Heart right ventricle (tissue), 16 donors: ENCODE measurements around the gene NOTCH2. TPM values are rescaled to one million over a fixed set of nuclear protein-coding genes. Genes with fewer than 3 reads are reported as not detected.

Experiments
- ATAC-seq, 8 donors: fragments of 200-7000 bp; cut with Tn5 transposase; one replicate each; pipeline ENCODE4 v1.9.1; 2020; ENCODE audit warnings: mild to moderate bottlenecking in 8 of 8, moderate library complexity in 8 of 8, moderate number of reproducible peaks in 1 of 8
- DNase-seq, 2 donors: peaks; one replicate each; pipeline ENCODE4 v3.0.0-alpha.2; 2020
- H3K27ac ChIP-seq, 10 donors: fragments of 200-600 bp; sonication (generic) in 2 of 10; one replicate each; pipeline versions ENCODE4 v1.5.0 to v1.8.0; 2020 to 2022; ENCODE audit warnings: mild to moderate bottlenecking in 3 of 10
- H3K27me3 ChIP-seq, 7 donors: fragments of 200-600 bp; one replicate each; pipeline ENCODE4 v1.8.0; 2021 to 2022; ENCODE audit warnings: mild to moderate bottlenecking in 2 of 7
- H3K36me3 ChIP-seq, 9 donors: fragments of 200-600 bp; sonication (generic) in 1 of 9; one replicate each; pipeline versions ENCODE4 v1.5.0 to v1.8.0; 2020 to 2022; ENCODE audit warnings: mild to moderate bottlenecking in 2 of 9
- H3K4me1 ChIP-seq, 9 donors: fragments of 200-600 bp; sonication (generic) in 1 of 9; one replicate each; pipeline versions ENCODE4 v1.5.0 to v1.8.0; 2020 to 2022; ENCODE audit warnings: mild to moderate bottlenecking in 4 of 9
- H3K4me3 ChIP-seq, 10 donors: fragments of 200-600 bp; sonication (generic) in 2 of 10; one replicate each; pipeline versions ENCODE4 v1.5.0 to v1.8.0; 2020 to 2022; ENCODE audit warnings: mild to moderate bottlenecking in 7 of 10, moderate library complexity in 2 of 10
- H3K9me3 ChIP-seq, 11 donors: fragments of 200-600 bp in 10 of 11; sonication (generic) in 2 of 11; one replicate each; pipeline versions ENCODE4 v1.5.0 to v1.8.0; 2013 to 2022; ENCODE audit warnings: mild to moderate bottlenecking in 2 of 11, control low read depth in 1 of 11, moderate library complexity in 1 of 11
- whole genome bisulfite sequencing, 2 donors: extraction: QIAGEN DNeasy Blood & Tissue Kit; methylation state at CpG; one replicate each; pipeline ENCODE4 v1.1.7; 2013; ENCODE audit warnings: inconsistent platforms in 1 of 2; 5-methylcytosine and 5-hydroxymethylcytosine counted together
- intact Hi-C, 10 donors: fragments of 100-400 bp; cut with DNase I; formaldehyde crosslinking; loops; one replicate each; pipeline versions ENCODE4 v1.11.1 to v1.14.2; 2022
- polyA plus RNA-seq, 2 donors: library from polyadenylated mRNA; stranded (reverse); fragments of 200-250 nt; gene quantifications; one replicate each; pipeline ENCODE4 v1.2.3, GENCODE V29; 2013
- total RNA-seq, 10 donors: library from RNA; stranded (reverse); fragmentation: NEBNext Ultra II Directional in 3 of 10; extraction: Animal tissue kit (Norgen Biotek cat#: 25700) in 3 of 10; gene quantifications; one replicate each; pipeline versions ENCODE4 v1.2.1 to v1.2.4, GENCODE V29; 2021 to 2023
- TF ChIP-seq, protein P1 (sequence below), 9 donors: fragments of 200-600 bp; sonication (generic) in 2 of 9; IDR thresholded peaks; one replicate each; pipeline versions ENCODE4 v1.5.0 to v1.8.0; 2021 to 2022; ENCODE audit warnings: antibody characterized with exemption in 9 of 9, mild to moderate bottlenecking in 5 of 9, moderate library complexity in 1 of 9
- donor health status: Arrhythmogenic right ventricular cardiomyopathy.
- donor health status: ischemic (EF 13 %, LVEDD 7.1; RV severe dilation, severe dysfunction).
- donor health status: healthy with polysubstance abuse.
- donor health status: DM: no; HTN: yes; CAD: no.
- donor health status: DM: no; HTN: no; CAD: no.
- donor health status: ischemic (EF 25% LVEDD 6.9; RV normal size, moderate dysfunction).
- donor health status: ischemic (EF 25% LVEDD 5.7; RV mildly dilated, moderate dysfunction).
- donor health status: healthy.
- donor health status: DM: yes; HTN: yes; CAD: no.
- donor health status: Ischemic cardiomyopathy.
- donor health status: ischemic (EF 35%, LVEDD 5.7; RV mildly dilated, moderate dysfunction).
- donor health status: nonischemic (EF 11% LVEDD 7.7; RV severe dilation, severe dysfunction).
- donor health status: DM: yes; HTN: yes; CAD: no.
- donor health status: PGD.
- donor health status: ischemic (EF 29% LVEDD 5.4; RV normal size, mild dysfunction).
- donor health status: nonischemic (EF 23%, LVEDD 6.1; RV moderate dilation, normal function).

NOTCH2 gene
- total and polyA plus RNA-seq, 12 donors: 4.1 to 39.1 (median 23.8) TPM

DNA sequence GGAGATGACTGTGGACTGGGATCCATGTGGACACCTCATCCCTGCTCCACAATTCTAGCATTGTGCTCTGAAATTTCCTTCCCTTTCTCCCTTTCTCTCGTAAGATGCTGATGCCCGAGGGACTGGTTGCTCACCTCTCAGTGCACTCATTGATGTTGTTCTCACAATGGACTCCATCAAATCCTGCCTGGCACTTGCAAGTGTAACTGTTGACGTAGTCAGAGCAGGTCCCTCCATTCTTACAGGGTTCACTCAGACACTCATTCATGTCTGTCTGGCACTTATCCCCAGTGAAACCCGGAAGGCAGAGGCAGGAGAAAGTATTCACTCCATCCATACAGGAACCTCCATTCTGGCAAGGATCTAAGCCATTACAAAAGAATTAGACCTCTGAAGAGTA lies 128.1 kb downstream of the NOTCH2 start:
- no peak overlapping the region for H3K27ac ChIP-seq
- H3K9me3 ChIP-seq: no peaks in the 10 kb centered on the region
- intact Hi-C loops: loop anchor here in 2 of 10 donors (10.0 kb wide), 2 partner anchors 197 to 203 kb away; no protein-coding TSS in a partner anchor
- no peak overlapping the region for H3K4me3 ChIP-seq
- peaks cover 0 to 89% (median 24%) of the 10 kb centered on the region in 9 donors for H3K36me3 ChIP-seq
- peaks cover 0 to 17% (median 2%) of the 10 kb centered on the region in 9 donors for H3K4me1 ChIP-seq
- H3K27me3 ChIP-seq: no peaks in the 10 kb centered on the region
- WGBS, 2 donors: 82 to 85% methylated on average over 4 of the region's 4 CpGs
- ATAC-seq: no peak
- TF ChIP-seq, protein P1, sequence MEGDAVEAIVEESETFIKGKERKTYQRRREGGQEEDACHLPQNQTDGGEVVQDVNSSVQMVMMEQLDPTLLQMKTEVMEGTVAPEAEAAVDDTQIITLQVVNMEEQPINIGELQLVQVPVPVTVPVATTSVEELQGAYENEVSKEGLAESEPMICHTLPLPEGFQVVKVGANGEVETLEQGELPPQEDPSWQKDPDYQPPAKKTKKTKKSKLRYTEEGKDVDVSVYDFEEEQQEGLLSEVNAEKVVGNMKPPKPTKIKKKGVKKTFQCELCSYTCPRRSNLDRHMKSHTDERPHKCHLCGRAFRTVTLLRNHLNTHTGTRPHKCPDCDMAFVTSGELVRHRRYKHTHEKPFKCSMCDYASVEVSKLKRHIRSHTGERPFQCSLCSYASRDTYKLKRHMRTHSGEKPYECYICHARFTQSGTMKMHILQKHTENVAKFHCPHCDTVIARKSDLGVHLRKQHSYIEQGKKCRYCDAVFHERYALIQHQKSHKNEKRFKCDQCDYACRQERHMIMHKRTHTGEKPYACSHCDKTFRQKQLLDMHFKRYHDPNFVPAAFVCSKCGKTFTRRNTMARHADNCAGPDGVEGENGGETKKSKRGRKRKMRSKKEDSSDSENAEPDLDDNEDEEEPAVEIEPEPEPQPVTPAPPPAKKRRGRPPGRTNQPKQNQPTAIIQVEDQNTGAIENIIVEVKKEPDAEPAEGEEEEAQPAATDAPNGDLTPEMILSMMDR (IDR thresholded peaks at IDR 0.05): no peak
- no peak for DNase-seq

DNA sequence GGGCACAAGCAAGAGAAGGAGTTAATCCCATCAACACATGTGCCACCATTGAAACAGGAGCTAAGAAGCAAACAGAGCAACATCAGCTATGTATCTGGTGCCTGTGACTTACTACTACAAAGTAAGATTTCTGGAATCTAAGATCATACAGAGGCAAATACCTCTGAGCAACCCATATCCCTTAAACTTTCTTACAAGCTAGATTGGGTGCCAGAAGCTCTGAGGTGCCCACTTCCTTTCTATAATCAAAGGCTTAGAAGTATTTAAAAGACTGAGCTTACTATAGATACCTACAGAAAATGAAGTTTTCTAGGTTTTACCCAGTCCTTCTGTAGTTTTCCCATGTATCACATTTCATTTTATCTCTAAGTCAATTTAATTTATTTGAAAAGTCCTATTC lies 128.8 kb downstream of the NOTCH2 start:
- Histone ChIP-seq H3K9me3 (no peaks in the 10 kb centered on the region), H3K4me3 (no peak overlapping the region), H3K27ac (no peak overlapping the region), H3K27me3 (no peaks in the 10 kb centered on the region), H3K4me1 (peaks cover 0 to 18% (median 3%) of the 10 kb centered on the region in 9 donors), H3K36me3 (peaks cover 0 to 91% (median 25%) of the 10 kb centered on the region in 9 donors)
- intact Hi-C loops: loop anchor here in 2 of 10 donors (10.0 kb wide), 2 partner anchors 196 to 204 kb away; no protein-coding TSS in a partner anchor
- no peak for ATAC-seq
- TF ChIP-seq, protein P1 (IDR thresholded peaks at IDR 0.05): no peak
- no peak for DNase-seq

DNA sequence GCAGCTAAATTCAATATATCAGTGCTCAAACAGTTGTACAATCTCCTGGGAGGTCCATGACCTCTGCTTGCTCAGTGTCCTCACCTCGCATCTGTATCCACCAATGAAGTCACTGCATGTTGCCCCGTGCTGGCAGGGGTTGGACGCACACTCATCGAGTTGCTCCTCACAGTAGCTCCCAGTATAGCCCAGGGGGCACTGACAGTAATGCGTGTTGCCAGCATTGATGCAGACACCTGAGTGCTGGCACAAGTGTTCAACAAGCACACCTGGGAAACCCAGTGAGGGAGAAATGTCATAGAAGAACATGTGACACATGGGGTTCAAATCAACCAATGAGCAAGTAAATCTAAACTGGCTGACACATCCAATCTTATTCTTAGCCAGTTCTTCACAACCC lies 132.3 kb downstream of the NOTCH2 start:
- TF ChIP-seq, protein P1 (IDR thresholded peaks at IDR 0.05): no peak
- Histone ChIP-seq H3K9me3 (peaks cover 0 to 15% (median 0%) of the 10 kb centered on the region in 11 donors), H3K4me3 (no peak overlapping the region), H3K27ac (no peak overlapping the region), H3K36me3 (peaks cover 0 to 100% (median 40%) of the 10 kb centered on the region in 9 donors), H3K27me3 (no peaks in the 10 kb centered on the region), H3K4me1 (peaks cover 0 to 23% (median 3%) of the 10 kb centered on the region in 9 donors)
- intact Hi-C loops: loop anchor here in 1 of 10 donors (10.0 kb wide), 1 partner anchor 52 kb away; no protein-coding TSS in a partner anchor
- DNase-seq (no peak), ATAC-seq (peak in 1 of 8 donors; percentile 15)
- 87 to 88% methylated on average over 5 of the region's 5 CpGs for WGBS, 2 donors

DNA sequence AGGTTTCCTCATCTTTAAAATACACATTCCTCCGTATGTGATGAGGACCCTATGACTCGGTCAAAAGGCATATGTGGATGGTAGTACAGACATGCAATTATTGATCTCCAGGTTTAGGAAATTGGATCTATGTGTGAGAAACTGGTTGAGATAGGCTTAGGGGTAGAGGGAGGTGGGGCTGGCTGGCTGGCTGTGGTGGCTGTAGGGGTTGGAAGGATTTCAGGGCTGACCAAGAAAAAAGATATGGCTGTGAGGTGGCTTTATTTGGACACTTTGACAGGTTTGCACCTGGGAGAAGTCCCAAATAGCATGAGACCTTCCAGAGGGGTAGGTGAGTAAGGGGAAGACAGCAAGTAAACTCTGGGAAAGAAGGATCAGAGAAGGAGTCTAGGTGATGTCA lies 133.5 kb downstream of the NOTCH2 start:
- ATAC-seq (peak in 1 of 8 donors; percentile 21), DNase-seq (no peak)
- intact Hi-C loops: loop anchor here in 1 of 10 donors (10.0 kb wide), 1 partner anchor 51 kb away; no protein-coding TSS in a partner anchor
- WGBS, 2 donors: 95% methylated on average over 2 of the region's 2 CpGs
- Histone ChIP-seq H3K4me3 (no peak overlapping the region), H3K9me3 (peaks cover 0 to 15% (median 0%) of the 10 kb centered on the region in 11 donors), H3K36me3 (peaks cover 0 to 91% (median 40%) of the 10 kb centered on the region in 9 donors), H3K27me3 (no peaks in the 10 kb centered on the region), H3K4me1 (peaks cover 0 to 23% (median 3%) of the 10 kb centered on the region in 9 donors), H3K27ac (peak overlapping the region in 1 of 10 donors; percentile 11)
- TF ChIP-seq, protein P1 (IDR thresholded peaks at IDR 0.05): no peak
